H1 (cell line): ENCODE results near the gene KCNV2. TPM values are rescaled to one million over a fixed set of nuclear protein-coding genes. Genes with fewer than 3 reads are reported as not detected.

Source experiments
- CTCF ChIA-PET: fragments of 300-600 bp; sonication (Branson Sonifier 250); formaldehyde crosslinking; loops from one replicate; lab custom pipeline; 2021; ENCODE audit not compliant: partially characterized antibody; lab: Charles Lee
- POLR2A ChIA-PET: fragments of 300-600 bp; sonication (Branson Sonifier 250); formaldehyde crosslinking; loops from one replicate; lab custom pipeline; 2021; ENCODE audit warnings: inconsistent platforms; ENCODE audit not compliant: partially characterized antibody; lab: Charles Lee
- DNase-seq, 2 experiments: peaks; one replicate each; pipeline versions ENCODE4 v3.0.0 to v3.0.0-alpha.2; 2010 to 2022; ENCODE audit warnings: low spot score in 2 of 2, low read depth in 1 of 2, mixed read lengths in 1 of 2
- FAIRE-seq: peaks from 2 replicates; lab custom pipeline; 2011; peaks lifted over from hg19 to GRCh38; lab: Jason Lieb, UNC
- H2AFZ ChIP-seq: 2 replicates; pipeline ENCODE4 v1.8.1; 2012; ENCODE audit warnings: low read length, inconsistent platforms
- H2AK5ac ChIP-seq: 2 replicates; pipeline ENCODE4 v1.6.1; 2013; ENCODE audit warnings: low read depth, low read length
- H2BK120ac ChIP-seq: replicated peaks from 2 replicates; pipeline ENCODE3; 2013; ENCODE audit warnings: low read depth, low read length, inconsistent platforms
- H2BK12ac ChIP-seq: 2 replicates; pipeline ENCODE4 v1.6.1; 2013; ENCODE audit warnings: low read depth, low read length
- H2BK15ac ChIP-seq: 2 replicates; pipeline ENCODE4 v1.6.1; 2013; ENCODE audit warnings: low read length
- H2BK20ac ChIP-seq: 2 replicates; pipeline ENCODE4 v1.6.1; 2013; ENCODE audit warnings: low read length
- H2BK5ac ChIP-seq: 2 replicates; pipeline ENCODE4 v1.6.1; 2013; ENCODE audit warnings: low read depth, low read length
- H3K14ac ChIP-seq: 2 replicates; pipeline ENCODE4 v1.6.1; 2013; ENCODE audit warnings: inconsistent platforms; ENCODE audit not compliant: insufficient read length
- H3K18ac ChIP-seq: 2 replicates; pipeline ENCODE4 v1.6.1; 2013; ENCODE audit warnings: low read length; ENCODE audit errors: extremely low read depth
- H3K23ac ChIP-seq: 2 replicates; pipeline ENCODE4 v1.6.1; 2013; ENCODE audit warnings: inconsistent platforms; ENCODE audit not compliant: insufficient read length
- H3K23me2 ChIP-seq: 2 replicates; pipeline ENCODE4 v1.6.1; 2013; ENCODE audit warnings: low read depth, low read length
- H3K27ac ChIP-seq: 2 replicates; pipeline ENCODE4 v1.6.1; 2011; ENCODE audit warnings: low read depth, low read length, inconsistent platforms
- H3K27me3 ChIP-seq, 4 experiments: replicated peaks in 1 of 4; 1 replicate in 1 of 4; 2 replicates in 3 of 4; pipeline versions ENCODE4 v1.6.1 to v1.8.1; 2011 to 2013; ENCODE audit warnings: low read length in 3 of 4, mild to moderate bottlenecking in 3 of 4, inconsistent platforms in 2 of 4, mixed read lengths in 2 of 4, moderate library complexity in 1 of 4; ENCODE audit not compliant: control insufficient read depth in 3 of 4, insufficient read depth in 3 of 4; ENCODE audit errors: extremely low read depth in 1 of 4
- H3K36me3 ChIP-seq, 4 experiments: 2 replicates each; pipeline versions ENCODE4 v1.6.1 to v1.8.1; 2011 to 2013; ENCODE audit warnings: mild to moderate bottlenecking in 4 of 4, low read length in 3 of 4, moderate library complexity in 2 of 4, control low read depth in 1 of 4, inconsistent platforms in 1 of 4; ENCODE audit not compliant: insufficient read depth in 4 of 4, control insufficient read depth in 2 of 4
- H3K4ac ChIP-seq: replicated peaks from 2 replicates; pipeline ENCODE3; 2013; ENCODE audit warnings: low read length, low read depth, mixed read lengths, inconsistent platforms; ENCODE audit not compliant: insufficient read length
- H3K4me1 ChIP-seq, 4 experiments: replicated peaks in 1 of 4; 1 replicate in 1 of 4; 2 replicates in 3 of 4; pipeline versions ENCODE4 v1.6.1 to v1.8.1; 2011 to 2013; ENCODE audit warnings: low read length in 3 of 4, inconsistent platforms in 2 of 4, mixed read lengths in 1 of 4; ENCODE audit not compliant: insufficient read depth in 4 of 4, control insufficient read depth in 3 of 4
- H3K4me2 ChIP-seq, 2 experiments: 2 replicates each; pipeline versions ENCODE4 v1.6.1 to v1.8.1; 2011 to 2013; ENCODE audit warnings: low read depth in 2 of 2, low read length in 2 of 2, control low read depth in 1 of 2, inconsistent platforms in 1 of 2, mild to moderate bottlenecking in 1 of 2; ENCODE audit not compliant: insufficient read depth in 1 of 2
- H3K4me3 ChIP-seq, 4 experiments: fragments of 200-600, 300-600 bp in 1 of 4; sonication (generic), shearing (Covaris generic), sonication (Bioruptor Twin) in 1 of 4; 2 replicates each; pipeline versions ENCODE4 v1.5.1 to v1.8.1; 2011 to 2016; ENCODE audit warnings: low read length in 4 of 4, low read depth in 3 of 4, control low read depth in 2 of 4, inconsistent platforms in 2 of 4, mild to moderate bottlenecking in 2 of 4, mixed read lengths in 1 of 4, moderate library complexity in 1 of 4; ENCODE audit not compliant: insufficient read depth in 2 of 4; ENCODE audit errors: extremely low read depth in 1 of 4
- H3K56ac ChIP-seq: replicated peaks from 2 replicates; pipeline ENCODE3; 2013; ENCODE audit warnings: low read depth, mild to moderate bottlenecking, mixed read lengths, low read length, inconsistent platforms; ENCODE audit not compliant: insufficient read length
- H3K79me1 ChIP-seq: 2 replicates; pipeline ENCODE4 v1.6.1; 2013; ENCODE audit warnings: low read depth, low read length, control low read depth
- H3K79me2 ChIP-seq, 2 experiments: 2 replicates each; pipeline versions ENCODE4 v1.6.1 to v1.8.1; 2012 to 2013; ENCODE audit warnings: low read length in 2 of 2, mild to moderate bottlenecking in 2 of 2, inconsistent platforms in 1 of 2; ENCODE audit not compliant: insufficient read depth in 2 of 2, control insufficient read depth in 1 of 2
- H3K9ac ChIP-seq, 4 experiments: replicated peaks in 1 of 4; 1 replicate in 1 of 4; 2 replicates in 3 of 4; pipeline versions ENCODE4 v1.6.1 to v1.8.1; 2011 to 2013; ENCODE audit warnings: low read depth in 3 of 4, low read length in 3 of 4, control low read depth in 2 of 4, mild to moderate bottlenecking in 2 of 4, moderate library complexity in 2 of 4, inconsistent platforms in 1 of 4; ENCODE audit errors: extremely low read depth in 1 of 4
- H3K9me3 ChIP-seq, 2 experiments: 2 replicates each; pipeline versions ENCODE4 v1.6.1 to v1.8.1; 2012 to 2013; ENCODE audit warnings: mild to moderate bottlenecking in 2 of 2, moderate library complexity in 2 of 2, control low read depth in 1 of 2, inconsistent platforms in 1 of 2, low read depth in 1 of 2, low read length in 1 of 2, mixed read lengths in 1 of 2; ENCODE audit not compliant: insufficient read depth in 2 of 2
- H4K20me1 ChIP-seq, 2 experiments: replicated peaks in 1 of 2; 2 replicates each; pipeline versions ENCODE3 to v1.8.1; 2011 to 2013; ENCODE audit warnings: inconsistent platforms in 2 of 2, low read length in 2 of 2, mild to moderate bottlenecking in 1 of 2; ENCODE audit not compliant: insufficient read depth in 2 of 2, control insufficient read depth in 1 of 2
- H4K5ac ChIP-seq: 2 replicates; pipeline ENCODE4 v1.6.1; 2013; ENCODE audit warnings: low read length, low read depth, mixed read lengths, inconsistent platforms; ENCODE audit not compliant: insufficient read length
- H4K8ac ChIP-seq: 2 replicates; pipeline ENCODE4 v1.8.0; 2013; ENCODE audit warnings: mild to moderate bottlenecking, moderate library complexity, low read length, inconsistent platforms; ENCODE audit not compliant: insufficient read depth; ENCODE audit errors: extremely low read depth
- H4K91ac ChIP-seq: replicated peaks from 2 replicates; pipeline ENCODE3; 2013; ENCODE audit warnings: low read length, mixed read lengths, inconsistent platforms; ENCODE audit not compliant: insufficient read length
- BACH1 ChIP-seq: IDR thresholded peaks from 2 replicates; pipeline ENCODE4 v1.6.1; 2012; ENCODE audit warnings: low read length, improper control_type of control experiment
- CBX8 ChIP-seq: fragments of 300-800, 300-1000 bp; sonication (generic); IDR thresholded peaks from 2 replicates; pipeline ENCODE4 v1.7.1; 2016; ENCODE audit warnings: low read depth, low read length, borderline replicate concordance
- CHD1 ChIP-seq: IDR thresholded peaks from 2 replicates; pipeline ENCODE4 v1.6.1; 2012; ENCODE audit warnings: low read depth, low read length, improper control_type of control experiment
- CHD2 ChIP-seq: IDR thresholded peaks from 2 replicates; pipeline ENCODE4 v1.6.1; 2012; ENCODE audit warnings: low read length, improper control_type of control experiment
- EGR1 ChIP-seq: IDR thresholded peaks from 2 replicates; pipeline ENCODE4 v1.6.1; 2011; ENCODE audit warnings: low read depth, low read length, borderline replicate concordance
- MAFK ChIP-seq: IDR thresholded peaks from 2 replicates; pipeline ENCODE4 v1.6.1; 2012; ENCODE audit warnings: low read depth, mild to moderate bottlenecking, improper control_type of control experiment, low read length
- RXRA ChIP-seq: IDR thresholded peaks from 2 replicates; pipeline ENCODE4 v1.6.1; 2011; ENCODE audit warnings: low read depth, mild to moderate bottlenecking, low read length, moderate library complexity; ENCODE audit not compliant: insufficient read depth
- YY1 ChIP-seq: IDR thresholded peaks from 2 replicates; pipeline ENCODE4 v1.6.1; 2011; ENCODE audit warnings: low read depth, mild to moderate bottlenecking, low read length
- WGBS, 2 experiments: shearing (Covaris generic) in 1 of 2; methylation state at CpG; one replicate each; pipeline versions ENCODE4 v1.1.6 to v1.1.7; 2013 to 2015; ENCODE audit warnings: low lambda C conversion rate in 2 of 2, mixed read lengths in 2 of 2, inconsistent platforms in 1 of 2, low coverage in 1 of 2, missing lambda C conversion rate in 1 of 2; ENCODE audit not compliant: insufficient replicate concordance in 2 of 2, insufficient coverage in 1 of 2, insufficient read length in 1 of 2; ENCODE audit errors: extremely low coverage in 1 of 2, missing lambda C conversion rate in 1 of 2; 5-methylcytosine and 5-hydroxymethylcytosine counted together
- polyA plus RNA-seq, 7 experiments: library from polyadenylated mRNA; depleted of rRNA in 3 of 7; stranded (reverse) in 5 of 7; unstranded in 2 of 7; fragments of >200 nt in 5 of 7; fragments of 200-250 nt in 2 of 7; gene quantifications; 1 replicate in 5 of 7; 2 replicates in 1 of 7; 4 replicates in 1 of 7; pipeline versions ENCODE4 v1.2.1 to v1.2.3, GENCODE V29; 2011 to 2013; ENCODE audit warnings: missing spikeins in 2 of 7, mixed read lengths in 2 of 7
- total RNA-seq: library from RNA; stranded (reverse); fragmentation: NEBNext Ultra II Directional; extraction: Animal tissue kit (Norgen Biotek cat#: 25700); gene quantifications from 2 replicates; pipeline ENCODE4 v1.2.1, GENCODE V29; 2021

The KCNV2 gene
- total and polyA plus RNA-seq, 2 of the 8 experiments (the other 6 are each of a cell fraction or from before 2014, with no cell fraction given): not detected

DNA sequence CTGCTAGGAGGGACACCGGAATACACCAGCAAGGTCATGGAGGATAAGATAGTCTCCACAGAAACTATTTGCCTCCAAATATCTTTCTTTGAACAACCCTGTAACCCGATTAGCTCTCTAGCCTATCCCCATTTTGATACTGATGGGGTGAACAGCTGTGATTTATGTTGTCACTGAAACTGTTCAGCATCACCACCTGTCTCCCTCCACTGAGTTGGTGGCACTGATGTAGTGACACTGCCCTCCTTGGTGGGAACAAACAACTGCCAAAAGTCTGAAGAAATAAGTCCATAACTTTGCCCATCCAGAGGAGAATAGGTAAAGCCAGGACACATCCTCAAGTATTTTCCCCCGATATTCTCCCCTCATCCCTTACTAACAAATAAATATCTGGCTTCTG, 24.3 kb upstream of the KCNV2 start:
- no peak overlapping the region for H2BK12ac ChIP-seq
- H3K79me2 ChIP-seq: no peaks in the 10 kb centered on the region
- no peak overlapping the region for H3K9ac ChIP-seq
- no peak overlapping the region for H4K5ac ChIP-seq
- no peak overlapping the region for H4K91ac ChIP-seq
- ChIA-PET POLR2A (interaction anchor here (1.2 kb wide), 1 partner anchor 121 kb away, joined by 3 read pairs; no protein-coding TSS in a partner anchor), CTCF (interaction anchor here (1.0 to 1.9 kb wide), 4 partner anchors 10 to 35 kb away, joined by 3 to 6 read pairs (median 3); no protein-coding TSS in a partner anchor)
- no peak for TF ChIP-seq CHD1
- TF ChIP-seq CBX8: no peak
- no peak for TF ChIP-seq CHD2
- no peak for TF ChIP-seq YY1
- no peak for TF ChIP-seq MAFK
- TF ChIP-seq BACH1: no peak
- TF ChIP-seq RXRA: no peak
- no peak for TF ChIP-seq EGR1
- H2BK20ac ChIP-seq: no peak overlapping the region
- H2BK120ac ChIP-seq: no peak overlapping the region
- H3K4ac ChIP-seq: no peak overlapping the region
- no peak overlapping the region for H3K23ac ChIP-seq
- no peak overlapping the region for H2BK5ac ChIP-seq
- no peak overlapping the region for H2AFZ ChIP-seq
- H3K27me3 ChIP-seq: no peaks in the 10 kb centered on the region
- H4K20me1 ChIP-seq: no peaks in the 10 kb centered on the region
- DNase-seq (no peak), FAIRE-seq (no peak)
- no peak overlapping the region for H3K14ac ChIP-seq
- H3K56ac ChIP-seq: no peak overlapping the region
- no peak overlapping the region for H3K27ac ChIP-seq
- H2BK15ac ChIP-seq: no peak overlapping the region
- no peaks in the 10 kb centered on the region for H3K36me3 ChIP-seq
- peaks cover 1% of the 10 kb centered on the region; the same call in 1 of the 2 replicates for H3K23me2 ChIP-seq
- no peaks in the 10 kb centered on the region for H3K79me1 ChIP-seq
- H2AK5ac ChIP-seq: no peak overlapping the region
- no peak overlapping the region for H3K4me2 ChIP-seq
- no peaks in the 10 kb centered on the region for H3K9me3 ChIP-seq
- H3K18ac ChIP-seq: no peak overlapping the region
- WGBS, 2 experiments: 91% methylated on average over 3 of the region's 3 CpGs; no CpG with 5 or more reads in 1 of the 2 experiments
- H4K8ac ChIP-seq: no peak overlapping the region
- H3K4me3 ChIP-seq: no peak overlapping the region
- no peaks in the 10 kb centered on the region for H3K4me1 ChIP-seq
